Cardiac muscle cell (in vitro differentiated cells and primary cell): ENCODE measurements around the gene OVAAL. TPM values are rescaled to one million over a fixed set of nuclear protein-coding genes. Genes with fewer than 3 reads are reported as not detected.

ENCODE experiments used
- DNase-seq, 2 donors: peaks; one replicate each; pipeline versions ENCODE4 v3.0.0 to v3.0.0-alpha.2; 2010 to 2017; ENCODE audit warnings: low read depth in 1 of 2, low spot score in 1 of 2
- H3K27ac ChIP-seq: fragments of 200-600 bp; sonication (generic); 2 replicates; pipeline ENCODE4 v1.5.1; 2016
- H3K27me3 ChIP-seq: fragments of 200-600 bp; sonication (generic); 2 replicates; pipeline ENCODE4 v1.6.0; 2016; ENCODE audit warnings: control low read depth
- H3K36me3 ChIP-seq: fragments of 200-600 bp; sonication (generic); 2 replicates; pipeline ENCODE4 v1.5.1; 2016; ENCODE audit warnings: control low read depth
- H3K4me1 ChIP-seq: fragments of 200-600 bp; sonication (generic); 2 replicates; pipeline ENCODE4 v1.8.1; 2017; ENCODE audit warnings: low read depth, mild to moderate bottlenecking, mixed run types
- H3K4me3 ChIP-seq: fragments of 200-600 bp; sonication (generic); 2 replicates; pipeline ENCODE4 v1.5.1; 2016; ENCODE audit warnings: mild to moderate bottlenecking
- H3K9me3 ChIP-seq: fragments of 200-600 bp; sonication (generic); 2 replicates; pipeline ENCODE4 v1.5.1; 2017; ENCODE audit warnings: low read depth, mild to moderate bottlenecking, control low read depth
- polyA plus RNA-seq: library from polyadenylated mRNA; unstranded; fragments of >200 nt; fragmentation: Nextera tagmentation; extraction: Ambion mirVana; gene quantifications from 2 replicates; pipeline ENCODE4 v1.2.1, GENCODE V29; 2016
- total RNA-seq: library from RNA; depleted of rRNA; stranded (reverse); fragments of >200 nt; gene quantifications from 2 replicates; pipeline ENCODE4 v1.2.3, GENCODE V29; 2016
- TF ChIP-seq, protein P1 (sequence below): IDR thresholded peaks from 2 replicates; pipeline ENCODE4 v1.5.1; 2012; ENCODE audit warnings: low read depth, mild to moderate bottlenecking, low read length

Gene OVAAL
- total and polyA plus RNA-seq, 2 experiments from 2014 or later, result 0.21 to 2.5 TPM

GRCh38 chr1:180527101-180527669 lies 31.6 kb upstream of the OVAAL start:
- H3K36me3 ChIP-seq, result no peaks in the 10 kb centered on the region
- H3K4me3 ChIP-seq, result no peak overlapping the region
- TF ChIP-seq, protein P1, sequence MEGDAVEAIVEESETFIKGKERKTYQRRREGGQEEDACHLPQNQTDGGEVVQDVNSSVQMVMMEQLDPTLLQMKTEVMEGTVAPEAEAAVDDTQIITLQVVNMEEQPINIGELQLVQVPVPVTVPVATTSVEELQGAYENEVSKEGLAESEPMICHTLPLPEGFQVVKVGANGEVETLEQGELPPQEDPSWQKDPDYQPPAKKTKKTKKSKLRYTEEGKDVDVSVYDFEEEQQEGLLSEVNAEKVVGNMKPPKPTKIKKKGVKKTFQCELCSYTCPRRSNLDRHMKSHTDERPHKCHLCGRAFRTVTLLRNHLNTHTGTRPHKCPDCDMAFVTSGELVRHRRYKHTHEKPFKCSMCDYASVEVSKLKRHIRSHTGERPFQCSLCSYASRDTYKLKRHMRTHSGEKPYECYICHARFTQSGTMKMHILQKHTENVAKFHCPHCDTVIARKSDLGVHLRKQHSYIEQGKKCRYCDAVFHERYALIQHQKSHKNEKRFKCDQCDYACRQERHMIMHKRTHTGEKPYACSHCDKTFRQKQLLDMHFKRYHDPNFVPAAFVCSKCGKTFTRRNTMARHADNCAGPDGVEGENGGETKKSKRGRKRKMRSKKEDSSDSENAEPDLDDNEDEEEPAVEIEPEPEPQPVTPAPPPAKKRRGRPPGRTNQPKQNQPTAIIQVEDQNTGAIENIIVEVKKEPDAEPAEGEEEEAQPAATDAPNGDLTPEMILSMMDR, result no peak
- H3K9me3 ChIP-seq, result no peaks in the 10 kb centered on the region
- DNase-seq, result peak in 1 of 2 donors; percentile 48
- H3K27ac ChIP-seq, result no peak overlapping the region
- H3K27me3 ChIP-seq, result no peaks in the 10 kb centered on the region
- peaks cover 22% of the 10 kb centered on the region for H3K4me1 ChIP-seq

DNA sequence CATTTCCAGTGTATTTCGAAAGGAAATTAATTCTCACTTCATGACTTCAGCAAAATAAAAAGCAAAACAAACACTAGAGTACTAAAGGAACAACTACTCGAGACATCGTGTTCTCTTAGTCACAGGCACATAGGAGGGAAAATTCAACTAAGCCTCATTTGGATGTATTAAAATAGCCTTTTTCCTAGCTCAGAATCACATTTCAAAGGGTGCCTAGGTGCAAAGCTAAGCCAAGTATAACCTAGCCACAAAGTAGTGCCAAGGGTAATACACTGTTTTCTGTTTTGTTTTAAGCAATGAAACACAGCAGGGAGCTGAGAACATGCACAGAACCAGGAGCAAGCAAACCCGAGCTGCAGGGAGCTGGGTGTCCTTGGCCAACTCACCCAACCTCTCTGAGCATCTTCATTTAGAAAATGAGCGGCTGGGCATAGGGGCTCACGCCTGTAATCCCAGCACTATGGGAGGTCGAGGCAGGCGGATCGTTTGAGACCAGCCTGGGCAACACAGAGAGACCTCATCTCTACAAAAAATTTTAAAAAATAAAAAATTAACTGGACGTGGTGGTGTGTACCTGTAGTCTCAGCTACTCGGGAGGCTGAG lies 29.8 kb upstream of the OVAAL start:
- Histone ChIP-seq H3K36me3 (no peaks in the 10 kb centered on the region), H3K27ac (no peak overlapping the region), H3K4me1 (peaks cover 19% of the 10 kb centered on the region), H3K4me3 (no peak overlapping the region), H3K27me3 (no peaks in the 10 kb centered on the region), H3K9me3 (no peaks in the 10 kb centered on the region)
- TF ChIP-seq, protein P1, result no peak
- no peak for DNase-seq

DNA sequence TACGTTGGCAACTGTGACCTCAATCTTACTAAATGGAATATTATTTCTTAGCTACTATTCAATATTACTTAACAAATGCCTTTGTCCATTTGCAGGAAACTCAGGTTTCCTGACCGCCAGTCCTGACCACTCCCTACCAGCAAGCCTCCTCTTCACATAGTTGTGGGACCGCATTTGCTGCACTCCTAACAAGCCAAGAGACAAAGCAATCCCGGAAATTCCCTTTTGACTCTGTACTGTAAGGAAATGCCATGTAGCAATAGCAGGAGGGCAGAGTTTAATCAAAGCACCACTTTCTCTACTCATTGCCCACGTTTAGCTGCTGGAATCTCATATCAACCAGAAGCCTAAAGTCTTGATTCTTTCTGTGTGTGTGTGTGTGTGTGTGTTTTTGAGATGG lies 28.3 kb upstream of the OVAAL start:
- H3K4me3 ChIP-seq, result no peak overlapping the region
- peak in 1 of 2 donors; percentile 92 for DNase-seq
- peaks cover 19% of the 10 kb centered on the region for H3K4me1 ChIP-seq
- TF ChIP-seq, protein P1, result no peak
- no peaks in the 10 kb centered on the region for H3K9me3 ChIP-seq
- H3K27me3 ChIP-seq, result no peaks in the 10 kb centered on the region
- no peaks in the 10 kb centered on the region for H3K36me3 ChIP-seq
- H3K27ac ChIP-seq, result no peak overlapping the region

DNA sequence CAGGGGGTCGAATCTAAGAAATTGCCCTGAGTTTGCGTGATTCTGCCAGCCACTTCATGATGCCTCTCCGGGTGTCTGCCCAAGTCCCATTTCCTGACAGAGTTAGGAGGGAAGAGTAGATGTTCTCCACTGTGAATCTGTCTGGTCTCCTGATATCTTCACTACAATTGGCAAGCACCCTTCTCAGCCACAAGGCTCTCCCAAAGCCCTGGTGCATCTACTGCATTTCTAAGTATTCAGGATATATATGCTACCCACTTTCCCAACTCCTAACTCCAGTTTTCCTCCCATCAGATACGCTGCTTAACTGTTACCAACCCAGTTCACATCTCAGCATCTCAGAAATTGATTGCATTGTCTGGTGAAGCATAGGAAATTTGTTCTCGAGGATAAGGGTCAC lies 25.9 kb upstream of the OVAAL start:
- Histone ChIP-seq H3K4me3 (no peak overlapping the region), H3K4me1 (no peaks in the 10 kb centered on the region), H3K36me3 (no peaks in the 10 kb centered on the region), H3K27ac (no peak overlapping the region), H3K9me3 (no peaks in the 10 kb centered on the region), H3K27me3 (no peaks in the 10 kb centered on the region)
- DNase-seq, result no peak
- TF ChIP-seq, protein P1, result no peak

DNA sequence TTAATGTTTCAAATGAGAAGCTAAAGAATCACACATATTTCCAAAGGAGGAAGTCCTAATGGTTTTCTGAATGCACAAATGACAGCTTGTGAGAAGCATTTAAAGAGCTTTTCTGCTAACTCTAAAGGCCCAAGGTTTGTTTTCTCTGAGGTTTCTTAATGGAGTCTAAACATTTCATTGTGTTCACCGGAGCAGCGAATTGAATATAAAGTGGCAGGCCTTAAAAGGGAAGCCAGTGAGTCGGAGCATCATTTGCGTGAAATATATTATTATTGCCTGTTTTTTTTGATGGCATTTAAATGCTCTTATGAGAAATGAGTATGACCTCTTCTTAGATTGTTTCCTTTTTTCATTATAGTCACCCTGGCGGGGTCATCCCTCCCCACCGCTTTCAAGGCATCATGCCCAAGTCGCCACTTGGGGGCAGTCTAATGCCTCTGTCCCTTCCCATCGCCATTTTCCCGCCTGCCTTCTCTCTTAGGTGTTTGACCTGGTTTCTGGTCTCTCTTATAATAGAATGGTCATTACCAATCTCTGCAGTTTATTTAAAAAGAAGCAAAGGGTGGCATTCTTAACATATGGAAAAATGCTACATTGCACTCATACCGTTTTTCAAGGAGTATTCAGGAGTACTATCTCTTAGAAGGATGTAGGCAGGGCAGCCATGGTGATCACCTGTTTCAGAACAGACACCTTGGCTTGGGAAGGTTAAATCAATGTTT lies 25.3 kb upstream of the OVAAL start:
- H3K27ac ChIP-seq, result no peak overlapping the region
- TF ChIP-seq, protein P1, result peak; percentile 87

More for the DNA sequence above, 25.3 kb upstream of the OVAAL start:
- H3K4me3 ChIP-seq, result no peak overlapping the region
- H3K9me3 ChIP-seq, result no peaks in the 10 kb centered on the region
- H3K27me3 ChIP-seq, result no peaks in the 10 kb centered on the region
- H3K36me3 ChIP-seq, result no peaks in the 10 kb centered on the region
- DNase-seq, result peak; percentile 67 to 82
- H3K4me1 ChIP-seq, result peaks cover 1% of the 10 kb centered on the region
